Ascending aorta (tissue), 2 donors: ENCODE data around the gene ACTMAP. TPM values are rescaled to one million over a fixed set of nuclear protein-coding genes. Genes with fewer than 3 reads are reported as not detected.
A peak's percentile ranks its signal among the peaks of the same experiment; 100 is the strongest.

Experiments used
- DNase-seq, 2 donors: peaks; one replicate each; pipeline ENCODE4 v3.0.0-alpha.2; 2019; ENCODE audit warnings: low spot score in 2 of 2
- H3K27ac ChIP-seq, 2 donors: fragments of 200-600 bp; sonication (generic); one replicate each; pipeline ENCODE4 v1.5.1; 2016 to 2017; ENCODE audit warnings: mild to moderate bottlenecking in 1 of 2
- H3K27me3 ChIP-seq: fragments of 200-600 bp; sonication (generic); one replicate; pipeline ENCODE4 v1.5.1; 2017
- H3K36me3 ChIP-seq, 2 donors: fragments of 200-600 bp; sonication (generic); one replicate each; pipeline ENCODE4 v1.5.1; 2016
- H3K4me1 ChIP-seq, 2 donors: fragments of 200-600 bp; sonication (generic); one replicate each; pipeline ENCODE4 v1.5.1; 2016 to 2017; ENCODE audit warnings: mild to moderate bottlenecking in 1 of 2
- H3K4me3 ChIP-seq, 2 donors: fragments of 200-600 bp; sonication (generic); one replicate each; pipeline ENCODE4 v1.5.1; 2016 to 2017; ENCODE audit warnings: mild to moderate bottlenecking in 1 of 2
- H3K9me3 ChIP-seq, 2 donors: fragments of 200-600 bp; sonication (generic); one replicate each; pipeline ENCODE4 v1.5.1; 2016
- intact Hi-C: fragments of 100-400 bp; cut with DNase I; formaldehyde crosslinking; loops from one replicate; pipeline ENCODE4 v1.15.1; 2023
- total RNA-seq: library from RNA; depleted of rRNA; stranded (reverse); fragments of >200 nt; gene quantifications from one replicate; pipeline ENCODE4 v1.1.0, GENCODE V29; 2016
- TF ChIP-seq, protein P1 (sequence below), 3 experiments: fragments of 200-600 bp in 2 of 3; fragments of 450-650 bp in 1 of 3; sonication (generic) in 2 of 3; IDR thresholded peaks; one replicate each; pipeline ENCODE4 v1.5.1; 2016 to 2019; ENCODE audit warnings: antibody characterized with exemption in 3 of 3, mild to moderate bottlenecking in 1 of 3, moderate library complexity in 1 of 3

The ACTMAP gene
- total RNA-seq, 1 donor from 2014 or later: 8.3 TPM

DNA sequence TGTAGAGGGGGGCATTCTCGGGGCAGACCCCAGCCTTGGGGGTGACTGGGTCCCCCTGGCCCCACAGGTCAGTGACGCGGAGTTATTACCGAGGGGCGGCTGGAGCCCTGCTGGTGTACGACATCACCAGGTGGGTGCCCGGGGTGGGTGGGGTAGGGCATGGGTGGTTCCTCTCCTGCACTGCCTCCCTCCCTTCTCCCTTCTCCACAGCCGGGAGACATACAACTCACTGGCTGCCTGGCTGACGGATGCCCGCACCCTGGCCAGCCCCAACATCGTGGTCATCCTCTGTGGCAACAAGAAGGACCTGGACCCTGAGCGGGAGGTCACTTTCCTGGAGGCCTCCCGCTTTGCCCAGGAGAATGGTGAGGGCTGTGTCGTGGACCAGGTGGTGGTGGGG is 33.4 kb upstream of the ACTMAP start:
- Histone ChIP-seq H3K4me1 (peaks cover 0 to 6% of the 10 kb centered on the region in 2 donors), H3K9me3 (no peaks in the 10 kb centered on the region), H3K4me3 (no peak overlapping the region), H3K27me3 (no peaks in the 10 kb centered on the region), H3K36me3 (peaks cover 21 to 31% of the 10 kb centered on the region in 2 donors), H3K27ac (no peak overlapping the region)
- TF ChIP-seq, protein P1, sequence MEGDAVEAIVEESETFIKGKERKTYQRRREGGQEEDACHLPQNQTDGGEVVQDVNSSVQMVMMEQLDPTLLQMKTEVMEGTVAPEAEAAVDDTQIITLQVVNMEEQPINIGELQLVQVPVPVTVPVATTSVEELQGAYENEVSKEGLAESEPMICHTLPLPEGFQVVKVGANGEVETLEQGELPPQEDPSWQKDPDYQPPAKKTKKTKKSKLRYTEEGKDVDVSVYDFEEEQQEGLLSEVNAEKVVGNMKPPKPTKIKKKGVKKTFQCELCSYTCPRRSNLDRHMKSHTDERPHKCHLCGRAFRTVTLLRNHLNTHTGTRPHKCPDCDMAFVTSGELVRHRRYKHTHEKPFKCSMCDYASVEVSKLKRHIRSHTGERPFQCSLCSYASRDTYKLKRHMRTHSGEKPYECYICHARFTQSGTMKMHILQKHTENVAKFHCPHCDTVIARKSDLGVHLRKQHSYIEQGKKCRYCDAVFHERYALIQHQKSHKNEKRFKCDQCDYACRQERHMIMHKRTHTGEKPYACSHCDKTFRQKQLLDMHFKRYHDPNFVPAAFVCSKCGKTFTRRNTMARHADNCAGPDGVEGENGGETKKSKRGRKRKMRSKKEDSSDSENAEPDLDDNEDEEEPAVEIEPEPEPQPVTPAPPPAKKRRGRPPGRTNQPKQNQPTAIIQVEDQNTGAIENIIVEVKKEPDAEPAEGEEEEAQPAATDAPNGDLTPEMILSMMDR (IDR thresholded peaks at IDR 0.05): no peak
- DNase-seq: no peak
- intact Hi-C loops: no loop called here

DNA sequence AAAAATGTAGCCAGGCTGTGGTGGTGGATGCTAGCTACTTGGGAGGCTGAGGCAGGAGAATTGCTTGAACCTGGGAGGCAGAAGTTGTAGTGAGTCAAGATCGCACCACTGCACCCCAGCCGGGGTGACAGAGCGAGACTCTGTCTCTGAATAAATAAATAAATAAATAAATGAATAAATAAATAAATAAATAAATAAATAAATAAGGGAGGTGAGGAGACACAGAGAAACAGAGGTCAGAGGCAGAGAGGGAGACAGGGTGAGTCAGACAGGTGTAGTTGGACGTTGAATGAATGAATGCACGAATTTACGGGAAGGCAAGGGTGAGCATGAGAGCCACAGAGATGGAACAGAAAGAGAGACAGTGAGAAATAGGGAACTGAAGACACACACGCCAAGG is 30.9 kb upstream of the ACTMAP start:
- H3K4me1 ChIP-seq: peaks cover 0 to 13% of the 10 kb centered on the region in 2 donors
- H3K27ac ChIP-seq: no peak overlapping the region
- TF ChIP-seq, protein P1 (IDR thresholded peaks at IDR 0.05): no peak
- H3K4me3 ChIP-seq: no peak overlapping the region
- intact Hi-C loops: no loop called here
- no peaks in the 10 kb centered on the region for H3K9me3 ChIP-seq
- DNase-seq: no peak
- H3K27me3 ChIP-seq: no peaks in the 10 kb centered on the region
- H3K36me3 ChIP-seq: peaks cover 13 to 17% of the 10 kb centered on the region in 2 donors

DNA sequence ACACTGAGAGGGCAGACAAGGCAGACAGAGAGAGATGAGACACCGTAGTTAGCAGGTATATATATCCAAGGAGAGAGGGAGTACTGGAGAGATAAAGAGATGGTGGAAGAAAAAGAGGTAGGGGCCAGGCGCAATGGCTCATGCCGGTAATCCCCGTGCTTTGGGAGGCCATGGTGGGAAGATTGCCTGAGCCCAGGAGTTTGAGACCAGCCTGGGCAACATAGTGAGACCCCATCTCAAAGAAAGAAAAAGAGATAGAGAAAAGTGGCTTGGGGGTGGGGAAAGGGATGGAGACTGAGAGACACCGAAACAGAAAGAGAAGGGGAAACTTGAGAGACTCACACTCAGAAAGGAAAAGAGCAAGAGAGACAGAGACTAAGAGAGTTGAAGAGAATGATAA is 30.3 kb upstream of the ACTMAP start:
- DNase-seq: no peak
- TF ChIP-seq, protein P1 (IDR thresholded peaks at IDR 0.05): no peak
- H3K4me3 ChIP-seq: no peak overlapping the region
- H3K27ac ChIP-seq: no peak overlapping the region
- H3K27me3 ChIP-seq: no peaks in the 10 kb centered on the region
- H3K4me1 ChIP-seq: peaks cover 0 to 13% of the 10 kb centered on the region in 2 donors
- intact Hi-C loops: no loop called here
- no peaks in the 10 kb centered on the region for H3K9me3 ChIP-seq
- H3K36me3 ChIP-seq: peaks cover 13 to 17% of the 10 kb centered on the region in 2 donors

DNA sequence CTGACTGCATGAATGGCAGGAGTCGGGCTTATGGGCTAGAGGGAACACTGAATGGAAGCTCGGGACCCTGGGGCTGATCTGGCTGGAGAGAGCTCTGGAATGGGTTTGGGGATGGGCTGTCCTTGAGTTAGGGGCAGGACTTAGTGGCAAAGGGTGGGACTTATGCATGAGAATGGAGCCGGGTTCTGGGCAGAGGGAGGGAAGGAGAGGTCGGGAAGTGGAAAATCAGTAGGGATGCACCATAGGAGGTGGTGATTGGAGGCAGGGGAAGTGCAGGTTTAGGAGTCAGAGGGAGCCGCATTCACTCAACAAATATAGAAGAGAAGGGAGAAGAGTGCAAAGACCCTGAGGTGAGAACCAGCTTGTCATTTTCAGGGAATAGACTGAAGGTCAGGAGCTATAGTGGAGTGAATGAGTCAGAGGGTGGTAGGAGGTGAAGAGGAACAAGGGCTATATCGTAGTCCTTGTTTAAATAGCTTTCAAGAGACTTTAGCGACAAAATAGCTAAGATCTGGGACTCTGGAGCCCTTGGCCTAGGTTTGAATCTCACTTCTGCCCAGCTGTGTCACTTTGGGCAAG is 28.5 kb upstream of the ACTMAP start:
- Histone ChIP-seq H3K4me3 (peak overlapping the region; percentile 81 to 91), H3K4me1 (peaks cover 0 to 13% of the 10 kb centered on the region in 2 donors), H3K36me3 (peaks cover 1 to 9% of the 10 kb centered on the region in 2 donors), H3K9me3 (no peaks in the 10 kb centered on the region), H3K27me3 (no peaks in the 10 kb centered on the region), H3K27ac (peak overlapping the region; percentile 97 to 99)
- DNase-seq: no peak
- TF ChIP-seq, protein P1 (IDR thresholded peaks at IDR 0.05): no peak
- intact Hi-C loops: loop anchor here (1.0 to 10.0 kb wide), 6 partner anchors 20 to 486 kb away; partner anchors contain the start of genes ACTMAP, BLVRB, HNRNPUL1 and SPTBN4

DNA sequence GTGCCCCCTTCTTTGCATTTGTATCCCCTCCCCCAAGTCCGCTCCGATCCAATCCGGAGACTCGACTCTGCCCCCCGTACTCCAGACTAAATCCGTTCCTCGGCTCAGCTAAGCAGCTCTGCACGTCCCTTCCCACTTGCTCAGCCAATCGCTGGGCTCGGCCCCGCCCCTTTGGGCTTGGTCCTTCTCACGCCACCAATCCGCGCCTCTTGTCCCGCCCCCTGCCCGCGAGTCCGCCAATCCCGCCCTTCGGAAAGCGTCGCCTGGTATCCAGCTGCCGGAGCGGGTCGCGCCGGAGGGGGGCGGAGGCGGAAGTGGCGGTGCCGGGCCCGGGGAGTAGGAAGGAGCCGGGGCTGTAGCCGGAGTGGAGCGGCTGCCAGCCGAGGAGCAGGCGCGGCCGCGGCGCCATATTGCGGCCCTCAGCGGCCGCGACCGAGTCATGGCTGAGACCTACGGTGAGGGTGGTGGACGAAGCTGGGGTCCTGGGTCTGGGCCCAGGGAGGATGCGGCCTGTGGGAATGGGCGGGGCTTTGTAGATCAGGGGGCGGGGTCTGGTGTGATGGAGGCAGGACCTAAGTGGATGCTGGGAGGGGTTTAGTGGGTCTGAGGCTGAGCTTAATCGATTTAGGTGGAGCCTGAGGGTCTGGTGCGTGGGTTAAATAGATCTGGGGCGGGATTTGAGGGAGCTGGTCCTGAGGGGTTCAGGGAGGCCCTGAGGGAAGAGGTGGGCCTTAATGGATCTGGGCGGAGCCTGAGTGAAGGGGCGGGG is 27.8 kb upstream of the ACTMAP start, which contains the start of gene RAB4B:
Gene RAB4B, plus strand, starts transcription at position 311 of the 769 bp plus-strand sequence. Its CDS starts 129 bp downstream, at position 440.
- Histone ChIP-seq H3K36me3 (peaks cover 0 to 8% of the 10 kb centered on the region in 2 donors), H3K9me3 (no peaks in the 10 kb centered on the region), H3K27ac (peak within 1 kb of the TSS; percentile 97 to 99), H3K27me3 (no peaks in the 10 kb centered on the region), H3K4me1 (peaks cover 0 to 13% of the 10 kb centered on the region in 2 donors), H3K4me3 (peak within 1 kb of the TSS; percentile 81 to 91)
- peak; percentile 99 to 100 for DNase-seq
- TF ChIP-seq, protein P1 (IDR thresholded peaks at IDR 0.05): no peak
- intact Hi-C loops: loop anchor here (1.0 to 10.0 kb wide), 6 partner anchors 20 to 487 kb away; partner anchors contain the start of genes ACTMAP, BLVRB, HNRNPUL1 and SPTBN4
